Measurements from ENCODE around the gene SYT1.

DNA sequence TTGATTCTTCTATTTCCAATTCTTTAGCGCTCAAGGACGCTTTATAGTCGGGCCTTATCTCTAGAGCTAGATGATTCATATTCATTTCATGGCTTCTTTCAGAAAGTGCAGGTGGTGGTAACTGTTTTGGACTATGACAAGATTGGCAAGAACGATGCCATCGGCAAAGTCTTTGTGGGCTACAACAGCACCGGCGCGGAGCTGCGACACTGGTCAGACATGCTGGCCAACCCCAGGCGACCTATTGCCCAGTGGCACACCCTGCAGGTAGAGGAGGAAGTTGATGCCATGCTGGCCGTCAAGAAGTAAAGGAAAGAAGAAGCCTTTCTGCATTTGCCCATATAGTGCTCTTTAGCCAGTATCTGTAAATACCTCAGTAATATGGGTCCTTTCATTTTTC lies 584.2 kb downstream of the SYT1 start:
- no peak for TF ChIP-seq CTCF (IDR thresholded peaks at IDR 0.05)
- no peak for TF ChIP-seq POLR2A (IDR thresholded peaks at IDR 0.05)

Measured in prostate gland (tissue), 2 donors.